H9 (cell line): ENCODE measurements around the gene ANKRD13D. TPM values are rescaled to one million over a fixed set of nuclear protein-coding genes. Genes with fewer than 3 reads are reported as not detected.

Source experiments
- DNase-seq: peaks from one replicate; pipeline ENCODE4 v3.0.0-alpha.2; 2017
- H2AFZ ChIP-seq: one replicate; pipeline ENCODE4 v1.6.1; 2013; ENCODE audit warnings: mild to moderate bottlenecking, low read length, control low read depth, moderate library complexity
- H2AK5ac ChIP-seq: 2 replicates; pipeline ENCODE4 v1.6.1; 2013; ENCODE audit warnings: low read length, control low read depth, mixed read lengths; ENCODE audit not compliant: insufficient read length
- H2BK120ac ChIP-seq: one replicate; pipeline ENCODE4 v1.6.1; 2013; ENCODE audit warnings: low read depth, mild to moderate bottlenecking, low read length, control low read depth, inconsistent platforms; ENCODE audit not compliant: poor library complexity, severe bottlenecking
- H2BK12ac ChIP-seq: 2 replicates; pipeline ENCODE4 v1.6.1; 2013; ENCODE audit warnings: low read length, control low read depth, mixed read lengths, low read depth; ENCODE audit not compliant: insufficient read length
- H2BK15ac ChIP-seq: 2 replicates; pipeline ENCODE4 v1.6.1; 2013; ENCODE audit warnings: low read depth, low read length, control low read depth
- H2BK20ac ChIP-seq: one replicate; pipeline ENCODE4 v1.6.1; 2013; ENCODE audit warnings: low read depth, mild to moderate bottlenecking, low read length, control low read depth, inconsistent platforms; ENCODE audit not compliant: poor library complexity, severe bottlenecking
- H2BK5ac ChIP-seq: 2 replicates; pipeline ENCODE4 v1.6.1; 2013; ENCODE audit warnings: low read length, control low read depth, mixed read lengths; ENCODE audit not compliant: insufficient read length
- H3K14ac ChIP-seq: 2 replicates; pipeline ENCODE4 v1.6.1; 2013; ENCODE audit warnings: low read length, control low read depth; ENCODE audit not compliant: insufficient read depth
- H3K18ac ChIP-seq: 2 replicates; pipeline ENCODE4 v1.6.1; 2013; ENCODE audit warnings: low read depth, mild to moderate bottlenecking, mixed read lengths, low read length, control low read depth; ENCODE audit not compliant: insufficient read length
- H3K23ac ChIP-seq: 2 replicates; pipeline ENCODE4 v1.6.1; 2013; ENCODE audit warnings: low read length, control low read depth, mixed read lengths, low read depth; ENCODE audit not compliant: insufficient read length
- H3K23me2 ChIP-seq: 2 replicates; pipeline ENCODE4 v1.6.1; 2013; ENCODE audit warnings: low read depth, mild to moderate bottlenecking, mixed read lengths, low read length, control low read depth; ENCODE audit not compliant: insufficient read length, poor library complexity, severe bottlenecking
- H3K27ac ChIP-seq: 2 replicates; pipeline ENCODE4 v1.5.1; 2013; ENCODE audit warnings: low read length, control low read depth, mixed read lengths, low read depth; ENCODE audit not compliant: insufficient read length
- H3K27me3 ChIP-seq: 2 replicates; pipeline ENCODE4 v1.6.1; 2013; ENCODE audit warnings: low read length, control low read depth, inconsistent platforms; ENCODE audit not compliant: insufficient read depth
- H3K4ac ChIP-seq: 2 replicates; pipeline ENCODE4 v1.6.1; 2013; ENCODE audit warnings: low read depth, mild to moderate bottlenecking, control low read depth, inconsistent platforms, low read length, moderate library complexity
- H3K4me1 ChIP-seq: 2 replicates; pipeline ENCODE4 v1.6.1; 2013; ENCODE audit warnings: low read length, control low read depth, inconsistent platforms; ENCODE audit not compliant: insufficient read depth
- H3K4me2 ChIP-seq: 2 replicates; pipeline ENCODE4 v1.6.1; 2013; ENCODE audit warnings: low read length, control low read depth, mixed read lengths; ENCODE audit not compliant: insufficient read length, insufficient read depth
- H3K56ac ChIP-seq: 2 replicates; pipeline ENCODE4 v1.6.1; 2013; ENCODE audit warnings: low read depth, mild to moderate bottlenecking, mixed read lengths, low read length, control low read depth; ENCODE audit not compliant: insufficient read length
- H3K79me1 ChIP-seq: 2 replicates; pipeline ENCODE4 v1.6.1; 2013; ENCODE audit warnings: low read depth, mild to moderate bottlenecking, moderate library complexity, low read length, control low read depth, inconsistent platforms; ENCODE audit not compliant: insufficient read depth, poor library complexity, severe bottlenecking
- H3K79me2 ChIP-seq: 2 replicates; pipeline ENCODE4 v1.6.1; 2013; ENCODE audit warnings: low read length, control low read depth, inconsistent platforms; ENCODE audit not compliant: insufficient read depth
- H3K9ac ChIP-seq: 2 replicates; pipeline ENCODE4 v1.6.1; 2013; ENCODE audit warnings: low read length, control low read depth, mixed read lengths; ENCODE audit not compliant: insufficient read length; ENCODE audit errors: extremely low read depth
- H3K9me3 ChIP-seq: one replicate; pipeline ENCODE4 v1.6.1; 2013; ENCODE audit warnings: low read depth, low read length, inconsistent platforms; ENCODE audit not compliant: control insufficient read depth
- H3T11ph ChIP-seq: one replicate; pipeline ENCODE4 v1.6.1; 2013; ENCODE audit warnings: mild to moderate bottlenecking, low read length, control low read depth, inconsistent platforms
- H4K20me1 ChIP-seq: one replicate; pipeline ENCODE4 v1.6.1; 2013; ENCODE audit not compliant: control insufficient read depth, insufficient read length, insufficient read depth
- H4K5ac ChIP-seq: 2 replicates; pipeline ENCODE4 v1.6.1; 2013; ENCODE audit warnings: low read depth, mild to moderate bottlenecking, mixed read lengths, low read length, control low read depth; ENCODE audit not compliant: insufficient read length
- H4K8ac ChIP-seq: replicated peaks from 2 replicates; pipeline ENCODE4 v1.6.1; 2013; ENCODE audit warnings: low read length, control low read depth, mixed read lengths, low read depth; ENCODE audit not compliant: insufficient read length
- H4K91ac ChIP-seq: 2 replicates; pipeline ENCODE4 v1.6.1; 2013; ENCODE audit warnings: low read depth, mild to moderate bottlenecking, moderate library complexity, mixed read lengths, low read length, control low read depth; ENCODE audit not compliant: insufficient read length
- H3K27ac Mint-ChIP-seq, 3 experiments: 2 replicates in 2 of 3; 3 replicates in 1 of 3; pipeline ENCODE4 v1.8.0; 2020 to 2021; ENCODE audit warnings: mixed read lengths in 3 of 3, mild to moderate bottlenecking in 1 of 3, moderate library complexity in 1 of 3
- H3K27me3 Mint-ChIP-seq: 2 replicates; pipeline ENCODE4 v1.8.0; 2021; ENCODE audit warnings: low read depth, mild to moderate bottlenecking, moderate library complexity, mixed read lengths
- H3K36me3 Mint-ChIP-seq, 3 experiments: 2 replicates in 2 of 3; 3 replicates in 1 of 3; pipeline ENCODE4 v1.8.0; 2020 to 2021; ENCODE audit warnings: low read depth in 3 of 3, mixed read lengths in 3 of 3; ENCODE audit not compliant: insufficient read depth in 1 of 3
- H3K4me1 Mint-ChIP-seq, 2 experiments: 2 replicates each; pipeline ENCODE4 v1.8.0; 2020; ENCODE audit warnings: mixed read lengths in 2 of 2
- H3K4me3 Mint-ChIP-seq, 2 experiments: 2 replicates in 1 of 2; 3 replicates in 1 of 2; pipeline ENCODE4 v1.8.0; 2020 to 2021; ENCODE audit warnings: mild to moderate bottlenecking in 2 of 2, mixed read lengths in 2 of 2, moderate library complexity in 1 of 2
- H3K9me3 Mint-ChIP-seq, 2 experiments: 2 replicates in 1 of 2; 3 replicates in 1 of 2; pipeline ENCODE4 v1.8.0; 2020; ENCODE audit warnings: mild to moderate bottlenecking in 2 of 2, mixed read lengths in 2 of 2, moderate library complexity in 1 of 2
- CTCF ChIP-seq: fragments of 200-600 bp; sonication (generic); conservative IDR thresholded peaks from 3 replicates; pipeline ENCODE4 v1.8.0; 2021; ENCODE audit warnings: antibody characterized with exemption, mild to moderate bottlenecking
- WGBS: extraction: QIAGEN DNeasy Blood & Tissue Kit; methylation state at CpG from one replicate; pipeline ENCODE4 v1.1.7; 2013; ENCODE audit warnings: missing lambda C conversion rate, low lambda C conversion rate, mixed read lengths; ENCODE audit not compliant: insufficient read length; ENCODE audit errors: extremely low coverage; 5-methylcytosine and 5-hydroxymethylcytosine counted together
- total RNA-seq: library from RNA; stranded (reverse); gene quantifications from 2 replicates; pipeline ENCODE4 v1.2.1, GENCODE V29; 2021

Gene ANKRD13D
- total RNA-seq, 1 experiment from 2014 or later: 42.1 TPM

GRCh38 chr11:67245046-67245445 lies 44.1 kb upstream of the ANKRD13D start:
- Mint-ChIP-seq H3K27ac (peak overlapping the region; percentile 3 to 52 (median 9); a peak in 2 of 7 replicates), H3K9me3 (no peaks in the 10 kb centered on the region), H3K4me3 (no peak overlapping the region), H3K4me1 (peaks cover 21% of the 10 kb centered on the region in 2 experiments), H3K36me3 (peaks cover 60 to 94% (median 73%) of the 10 kb centered on the region in 3 experiments), H3K27me3 (no peaks in the 10 kb centered on the region)
- Histone ChIP-seq H2BK120ac (no peak overlapping the region), H2BK5ac (no peak overlapping the region), H3K9me3 (no peaks in the 10 kb centered on the region), H3K56ac (no peak overlapping the region), H4K20me1 (no peaks in the 10 kb centered on the region), H4K5ac (no peak overlapping the region), H4K91ac (no peak overlapping the region), H3T11ph (no peak overlapping the region), H3K4me1 (no peaks in the 10 kb centered on the region), H3K79me1 (peaks cover 6% of the 10 kb centered on the region), H2AK5ac (no peak overlapping the region), H4K8ac (no peak overlapping the region), H3K4me2 (no peak overlapping the region), H3K23me2 (peaks cover 13% of the 10 kb centered on the region), H3K27ac (no peak overlapping the region), H3K79me2 (peaks cover 21% of the 10 kb centered on the region; the same call in 1 of the 2 replicates), H2BK20ac (no peak overlapping the region), H3K14ac (no peak overlapping the region), H3K18ac (no peak overlapping the region), H2BK15ac (no peak overlapping the region), H3K4ac (no peak overlapping the region), H3K27me3 (no peaks in the 10 kb centered on the region), H2AFZ (no peak overlapping the region), H3K23ac (no peak overlapping the region), H3K9ac (no peak overlapping the region), H2BK12ac (no peak overlapping the region)
- TF ChIP-seq CTCF: no peak
- no CpG with 5 or more reads among the region's 11 CpGs for WGBS
- no peak for DNase-seq
